Calu3 (cell line): ENCODE data around the gene CST9. TPM values are rescaled to one million over a fixed set of nuclear protein-coding genes. Genes with fewer than 3 reads are reported as not detected.

Experiments used
- BruUV-seq: library from RNA; stranded (reverse); fragments of 400-500 nt; replicated peaks from 2 replicates; lab custom pipeline; 2021; lab: Mats Ljungman, UMichigan
- CTCF ChIA-PET: fragments of 300-600 bp; sonication (Branson Sonifier 250); formaldehyde crosslinking; loops from one replicate; lab custom pipeline; 2022; ENCODE audit warnings: antibody characterized with exemption; lab: Charles Lee
- DNase-seq: peaks from one replicate; pipeline ENCODE4 v3.0.0; 2022
- H3K27ac Mint-ChIP-seq: one replicate; pipeline ENCODE4 v1.8.0; 2022; ENCODE audit warnings: mixed read lengths; ENCODE audit not compliant: unreplicated experiment
- H3K27me3 Mint-ChIP-seq: one replicate; pipeline ENCODE4 v1.8.0; 2022; ENCODE audit warnings: mixed read lengths; ENCODE audit not compliant: unreplicated experiment
- H3K36me3 Mint-ChIP-seq: one replicate; pipeline ENCODE4 v1.8.0; 2022; ENCODE audit warnings: mild to moderate bottlenecking, moderate library complexity, mixed read lengths; ENCODE audit not compliant: insufficient read depth, unreplicated experiment
- H3K4me1 Mint-ChIP-seq: one replicate; pipeline ENCODE4 v1.8.0; 2022; ENCODE audit warnings: mild to moderate bottlenecking, low read depth, mixed read lengths; ENCODE audit not compliant: unreplicated experiment
- H3K4me3 Mint-ChIP-seq: one replicate; pipeline ENCODE4 v1.8.0; 2022; ENCODE audit warnings: mild to moderate bottlenecking, low read depth, moderate library complexity, mixed read lengths; ENCODE audit not compliant: unreplicated experiment
- H3K9me3 Mint-ChIP-seq: one replicate; pipeline ENCODE4 v1.8.0; 2022; ENCODE audit warnings: low read depth, mixed read lengths; ENCODE audit not compliant: unreplicated experiment
- CTCF ChIP-seq: fragments of 200-600 bp; IDR thresholded peaks from one replicate; pipeline ENCODE4 v1.8.0; 2022; ENCODE audit warnings: antibody characterized with exemption; ENCODE audit not compliant: unreplicated experiment
- intact Hi-C: fragments of 100-400 bp; cut with micrococcal nuclease; formaldehyde crosslinking; loops from one replicate; pipeline ENCODE4 v1.10.0; 2022; ENCODE audit not compliant: unreplicated experiment
- total RNA-seq: library from RNA; stranded (reverse); gene quantifications from 2 replicates; pipeline ENCODE4 v1.2.3, GENCODE V29; 2022

Gene CST9
- total RNA-seq, 1 experiment from 2014 or later, result not detected

GRCh38 chr20:23565503-23566045 is 40.1 kb downstream of the CST9 start:
- no peaks in the 10 kb centered on the region for H3K27me3 Mint-ChIP-seq
- DNase-seq, result no peak
- H3K36me3 Mint-ChIP-seq, result no peaks in the 10 kb centered on the region
- no peak for TF ChIP-seq CTCF
- no peak overlapping the region for H3K27ac Mint-ChIP-seq
- H3K4me3 Mint-ChIP-seq, result no peak overlapping the region
- BruUV-seq, result no TSS peak
- intact Hi-C loops, result no loop called here
- H3K4me1 Mint-ChIP-seq, result no peaks in the 10 kb centered on the region
- no peaks in the 10 kb centered on the region for H3K9me3 Mint-ChIP-seq
- CTCF ChIA-PET, result no interaction called here

- Mint-ChIP-seq H3K36me3 (no peaks in the 10 kb centered on the region), H3K27ac (no peak overlapping the region), H3K4me3 (no peak overlapping the region), H3K9me3 (no peaks in the 10 kb centered on the region), H3K27me3 (no peaks in the 10 kb centered on the region), H3K4me1 (no peaks in the 10 kb centered on the region)
- no peak for TF ChIP-seq CTCF
- DNase-seq, result no peak
- BruUV-seq, result no TSS peak
- intact Hi-C loops, result no loop called here
- CTCF ChIA-PET, result no interaction called here
These were observed 40.8 kb downstream of the CST9 start for GRCh38 chr20:23564927-23565326.

GRCh38 chr20:23562721-23563342 is 42.9 kb downstream of the CST9 start:
- no peak for DNase-seq
- H3K4me3 Mint-ChIP-seq, result no peak overlapping the region
- CTCF ChIA-PET, result no interaction called here
- intact Hi-C loops, result no loop called here
- TF ChIP-seq CTCF, result no peak
- H3K27me3 Mint-ChIP-seq, result no peaks in the 10 kb centered on the region
- no peaks in the 10 kb centered on the region for H3K4me1 Mint-ChIP-seq
- no peaks in the 10 kb centered on the region for H3K36me3 Mint-ChIP-seq
- no TSS peak for BruUV-seq
- no peaks in the 10 kb centered on the region for H3K9me3 Mint-ChIP-seq
- no peak overlapping the region for H3K27ac Mint-ChIP-seq

GRCh38 chr20:23554401-23554800 is 51.3 kb downstream of the CST9 start:
- no peaks in the 10 kb centered on the region for H3K27me3 Mint-ChIP-seq
- no peaks in the 10 kb centered on the region for H3K36me3 Mint-ChIP-seq
- DNase-seq, result no peak
- H3K4me3 Mint-ChIP-seq, result no peak overlapping the region
- no peaks in the 10 kb centered on the region for H3K9me3 Mint-ChIP-seq
- no peaks in the 10 kb centered on the region for H3K4me1 Mint-ChIP-seq
- intact Hi-C loops, result no loop called here
- H3K27ac Mint-ChIP-seq, result no peak overlapping the region
- BruUV-seq, result no TSS peak
- no peak for TF ChIP-seq CTCF
- CTCF ChIA-PET, result interaction anchor here (0.8 kb wide), 1 partner anchor 77 kb away, joined by 4 read pairs; no protein-coding TSS in a partner anchor

Other genes with a start within 250 kb of the CST9 start
- 4.5 and 5.0 TPM in 2 replicates for gene GZF1, start 243.7 kb downstream of the CST9 start, total RNA-seq
- 4.6 and 4.8 TPM in 2 replicates for gene NAPB, start 184.4 kb downstream of the CST9 start, total RNA-seq
- not detected in 2 replicates for gene CSTL1, start 166.2 kb downstream of the CST9 start, total RNA-seq
- gene CST11, start 153.0 kb downstream of the CST9 start, total RNA-seq, result not detected in 2 replicates
- gene CST8, start 114.8 kb downstream of the CST9 start, total RNA-seq, result not detected in 2 replicates
- gene CST9L, start 37.4 kb downstream of the CST9 start, total RNA-seq, result not detected in 2 replicates
- 95.7 and 107 TPM in 2 replicates for gene CST3, start 32.0 kb upstream of the CST9 start, total RNA-seq
- not detected in 2 replicates for gene CST4, start 83.1 kb upstream of the CST9 start, total RNA-seq
- gene CST1, start 145.0 kb upstream of the CST9 start, total RNA-seq, result 0.69 and 1.2 TPM in 2 replicates
- gene CST2, start 220.8 kb upstream of the CST9 start, total RNA-seq, result not detected in 2 replicates